ENCODE measurements around the gene RASIP1.

- TF ChIP-seq CTCF (conservative IDR thresholded peaks at IDR 0.05; ENCODE audit: low read depth, low read length) (peak; percentile 27; the same call in 1 of the 2 replicates), EZH2 (IDR thresholded peaks at IDR 0.05; ENCODE audit: low read length, unreplicated experiment) (no peak), EZH2phosphoT487 (IDR thresholded peaks at IDR 0.05; ENCODE audit: borderline replicate concordance, low read length) (no peak)
Measured at GRCh38 chr19:48738557-48739403, 1.6 kb downstream of the RASIP1 start.

Measured in PC-3 (cell line).